Measurements from ENCODE around the gene EPC1. TPM values are rescaled to one million over a fixed set of nuclear protein-coding genes. Genes with fewer than 3 reads are reported as not detected.

EPC1 gene
- total and polyA plus RNA-seq, 2 donors from 2014 or later: 12.3 to 42.6 TPM

DNA sequence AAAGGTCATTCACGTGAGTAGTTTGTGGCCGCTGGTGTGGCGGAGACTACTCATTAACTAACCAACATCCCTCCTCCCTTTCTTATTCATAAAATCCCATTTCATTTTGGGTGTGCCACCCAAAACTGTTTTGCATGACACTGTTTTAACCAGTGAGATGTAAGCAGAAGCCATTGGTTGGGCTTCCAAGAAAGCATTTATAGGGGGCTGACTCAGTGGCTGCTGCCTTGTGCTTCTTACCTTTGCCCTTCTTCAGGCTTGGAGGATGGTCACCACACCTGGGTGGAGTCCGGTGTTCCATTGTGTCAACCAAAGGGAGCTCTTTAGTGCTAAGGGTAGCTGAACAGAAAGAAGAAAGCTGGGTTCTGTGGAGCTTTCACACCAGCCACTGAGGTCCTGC, 37.2 kb upstream of the EPC1 start:
- Histone ChIP-seq H3K9ac (ENCODE audit: low read length in 3 of 3) (no peak overlapping the region), H3K4me3 (ENCODE audit: low read length in 3 of 3) (no peak overlapping the region), H3K36me3 (ENCODE audit: control insufficient read depth in 2 of 3, insufficient read depth in 3 of 3, low read length in 3 of 3) (no peaks in the 10 kb centered on the region), H3K27me3 (ENCODE audit: control insufficient read depth, insufficient read depth, low read length) (no peaks in the 10 kb centered on the region), H3K27ac (ENCODE audit: low read depth in 2 of 2, low read length in 2 of 2) (no peak overlapping the region), H3K4me1 (ENCODE audit: control insufficient read depth in 2 of 3, insufficient read depth in 2 of 3, low read depth in 1 of 3, low read length in 3 of 3) (no peaks in the 10 kb centered on the region), H3K9me3 (ENCODE audit: control insufficient read depth in 2 of 3, insufficient read depth in 1 of 3, low read length in 3 of 3) (no peaks in the 10 kb centered on the region)
- intact Hi-C loops (cut with DNase I): no loop called here
- TF ChIP-seq, protein P1, sequence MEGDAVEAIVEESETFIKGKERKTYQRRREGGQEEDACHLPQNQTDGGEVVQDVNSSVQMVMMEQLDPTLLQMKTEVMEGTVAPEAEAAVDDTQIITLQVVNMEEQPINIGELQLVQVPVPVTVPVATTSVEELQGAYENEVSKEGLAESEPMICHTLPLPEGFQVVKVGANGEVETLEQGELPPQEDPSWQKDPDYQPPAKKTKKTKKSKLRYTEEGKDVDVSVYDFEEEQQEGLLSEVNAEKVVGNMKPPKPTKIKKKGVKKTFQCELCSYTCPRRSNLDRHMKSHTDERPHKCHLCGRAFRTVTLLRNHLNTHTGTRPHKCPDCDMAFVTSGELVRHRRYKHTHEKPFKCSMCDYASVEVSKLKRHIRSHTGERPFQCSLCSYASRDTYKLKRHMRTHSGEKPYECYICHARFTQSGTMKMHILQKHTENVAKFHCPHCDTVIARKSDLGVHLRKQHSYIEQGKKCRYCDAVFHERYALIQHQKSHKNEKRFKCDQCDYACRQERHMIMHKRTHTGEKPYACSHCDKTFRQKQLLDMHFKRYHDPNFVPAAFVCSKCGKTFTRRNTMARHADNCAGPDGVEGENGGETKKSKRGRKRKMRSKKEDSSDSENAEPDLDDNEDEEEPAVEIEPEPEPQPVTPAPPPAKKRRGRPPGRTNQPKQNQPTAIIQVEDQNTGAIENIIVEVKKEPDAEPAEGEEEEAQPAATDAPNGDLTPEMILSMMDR (IDR thresholded peaks at IDR 0.05; ENCODE audit: borderline replicate concordance, extremely low read depth, insufficient read depth): no peak
- FAIRE-seq: no peak
- no peak for DNase-seq

DNA sequence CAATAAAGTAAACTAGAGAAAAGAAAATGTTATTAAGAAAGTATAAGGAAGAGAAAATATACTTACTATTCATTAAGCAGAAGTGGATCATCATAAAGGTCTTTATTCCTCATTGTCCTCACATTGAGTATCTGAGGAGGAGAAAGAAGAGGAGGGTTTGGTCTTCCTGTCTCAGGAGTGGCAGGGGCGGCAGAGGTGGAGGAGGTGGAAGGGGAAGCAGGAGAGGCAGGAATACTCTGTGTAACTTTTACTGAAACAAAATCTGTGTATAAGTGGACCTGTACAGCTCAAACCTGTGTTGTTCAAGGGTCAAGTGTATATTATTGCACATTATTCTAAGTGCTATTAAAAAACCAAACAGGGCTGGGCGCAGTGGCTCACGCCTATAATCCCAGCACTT, 34.2 kb upstream of the EPC1 start:
- H3K27me3 ChIP-seq (ENCODE audit: control insufficient read depth, insufficient read depth, low read length): no peaks in the 10 kb centered on the region
- no peaks in the 10 kb centered on the region for H3K36me3 ChIP-seq (ENCODE audit: control insufficient read depth in 2 of 3, insufficient read depth in 3 of 3, low read length in 3 of 3)
- H3K9ac ChIP-seq (ENCODE audit: low read length in 3 of 3): no peak overlapping the region
- H3K27ac ChIP-seq (ENCODE audit: low read depth in 2 of 2, low read length in 2 of 2): no peak overlapping the region
- TF ChIP-seq, protein P1 (IDR thresholded peaks at IDR 0.05; ENCODE audit: borderline replicate concordance, extremely low read depth, insufficient read depth): no peak
- FAIRE-seq (no peak), DNase-seq (no peak)
- intact Hi-C loops (cut with DNase I): no loop called here
- H3K4me1 ChIP-seq (ENCODE audit: control insufficient read depth in 2 of 3, insufficient read depth in 2 of 3, low read depth in 1 of 3, low read length in 3 of 3): no peaks in the 10 kb centered on the region
- no peaks in the 10 kb centered on the region for H3K9me3 ChIP-seq (ENCODE audit: control insufficient read depth in 2 of 3, insufficient read depth in 1 of 3, low read length in 3 of 3)
- no peak overlapping the region for H3K4me3 ChIP-seq (ENCODE audit: low read length in 3 of 3)

DNA sequence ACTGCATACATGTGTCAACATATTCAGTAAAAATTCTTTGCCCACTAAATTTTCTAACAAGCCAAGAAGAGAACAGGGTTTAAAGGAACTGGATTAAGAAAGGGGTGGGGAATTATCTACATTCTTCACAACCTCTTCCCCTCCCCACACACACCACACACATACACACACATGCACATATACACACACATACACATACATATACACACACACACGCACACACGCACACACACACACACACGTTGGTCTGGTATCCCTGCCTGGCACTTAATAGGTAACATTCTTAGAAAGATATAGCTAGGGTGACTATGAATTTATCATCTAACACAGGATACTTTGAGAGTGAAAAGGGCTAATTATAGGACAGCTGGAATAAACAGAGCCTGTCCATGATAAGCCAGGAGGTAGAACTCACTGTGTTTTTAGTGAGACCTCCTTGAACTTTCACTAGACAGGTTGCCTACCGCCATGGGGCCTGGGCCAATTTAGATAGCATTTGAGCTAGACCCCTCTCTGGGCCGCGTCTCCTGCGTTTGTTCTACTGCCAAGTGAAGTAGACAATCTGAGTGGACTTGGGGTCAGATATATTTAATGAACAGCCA, 33.1 kb upstream of the EPC1 start:
- FAIRE-seq (no peak), DNase-seq (peak in 3 of 5 donors; percentile 44 to 53 (median 47))
- TF ChIP-seq, protein P1 (IDR thresholded peaks at IDR 0.05; ENCODE audit: borderline replicate concordance, extremely low read depth, insufficient read depth): no peak
- Histone ChIP-seq H3K4me1 (ENCODE audit: control insufficient read depth in 2 of 3, insufficient read depth in 2 of 3, low read depth in 1 of 3, low read length in 3 of 3) (no peaks in the 10 kb centered on the region), H3K9me3 (ENCODE audit: control insufficient read depth in 2 of 3, insufficient read depth in 1 of 3, low read length in 3 of 3) (no peaks in the 10 kb centered on the region), H3K36me3 (ENCODE audit: control insufficient read depth in 2 of 3, insufficient read depth in 3 of 3, low read length in 3 of 3) (no peaks in the 10 kb centered on the region), H3K27ac (ENCODE audit: low read depth in 2 of 2, low read length in 2 of 2) (no peak overlapping the region), H3K4me3 (ENCODE audit: low read length in 3 of 3) (peak overlapping the region; percentile 20 to 97 (median 96)), H3K9ac (ENCODE audit: low read length in 3 of 3) (no peak overlapping the region), H3K27me3 (ENCODE audit: control insufficient read depth, insufficient read depth, low read length) (no peaks in the 10 kb centered on the region)
- intact Hi-C loops (cut with DNase I): no loop called here

Measured in kidney (tissue), 14 donors.